HepG2 (cell line): ENCODE measurements around the gene PLSCR3.

ENCODE experiments used
- ATF2 ChIP-seq: sonication (generic); formaldehyde crosslinking; IDR thresholded peaks from 2 replicates; pipeline ENCODE4 v1.4.0; 2020; ENCODE audit warnings: missing genetic modification reagents
- FOXA3 ChIP-seq: IDR thresholded peaks from 2 replicates; pipeline ENCODE4 v1.6.1; 2016; ENCODE audit warnings: missing genetic modification reagents, missing compliant biosample characterization
- MAZ ChIP-seq, 2 experiments: sonication (generic) in 1 of 2; formaldehyde crosslinking in 1 of 2; IDR thresholded peaks; 2 replicates each; pipeline versions ENCODE4 v1.5.0 to v1.6.1; 2012 to 2020; ENCODE audit warnings: low read depth in 2 of 2, mild to moderate bottlenecking in 2 of 2, borderline replicate concordance in 1 of 2, improper control_type of control experiment in 1 of 2, low read length in 1 of 2, missing genetic modification reagents in 1 of 2, moderate library complexity in 1 of 2
- POLR2A ChIP-seq, 2 experiments: IDR thresholded peaks; 2 replicates each; pipeline ENCODE4 v1.6.1; 2011; ENCODE audit warnings: low read depth in 2 of 2, low read length in 2 of 2, mild to moderate bottlenecking in 1 of 2, moderate library complexity in 1 of 2; ENCODE audit not compliant: insufficient read depth in 1 of 2
- RAD21 ChIP-seq: fragments of 450-650 bp; formaldehyde crosslinking; IDR thresholded peaks from 2 replicates; pipeline ENCODE4 v1.5.0; 2020; ENCODE audit warnings: mild to moderate bottlenecking
- YY1 ChIP-seq: IDR thresholded peaks from 2 replicates; pipeline ENCODE4 v1.6.1; 2011; ENCODE audit warnings: low read length, low read depth, moderate library complexity, mild to moderate bottlenecking; ENCODE audit not compliant: insufficient read depth, insufficient replicate concordance

- TF ChIP-seq RAD21 (CRISPR knock-in tag) (no peak), ATF2 (CRISPR knock-in tag) (no peak), FOXA3 (no peak), MAZ (IDR thresholded peaks at IDR 0.05; ENCODE audit: borderline replicate concordance, low read depth, low read length) (no peak), MAZ (CRISPR knock-in tag; IDR thresholded peaks at IDR 0.05; ENCODE audit: low read depth) (no peak), YY1 (no peak), POLR2A (IDR thresholded peaks at IDR 0.05; ENCODE audit: insufficient read depth in 1 of 2, low read depth in 2 of 2, low read length in 2 of 2) (no peak)
Measured at GRCh38 chr17:7426203-7426863, 32.0 kb upstream of the PLSCR3 start.
